ENCODE measurements around the gene MCC.

DNA sequence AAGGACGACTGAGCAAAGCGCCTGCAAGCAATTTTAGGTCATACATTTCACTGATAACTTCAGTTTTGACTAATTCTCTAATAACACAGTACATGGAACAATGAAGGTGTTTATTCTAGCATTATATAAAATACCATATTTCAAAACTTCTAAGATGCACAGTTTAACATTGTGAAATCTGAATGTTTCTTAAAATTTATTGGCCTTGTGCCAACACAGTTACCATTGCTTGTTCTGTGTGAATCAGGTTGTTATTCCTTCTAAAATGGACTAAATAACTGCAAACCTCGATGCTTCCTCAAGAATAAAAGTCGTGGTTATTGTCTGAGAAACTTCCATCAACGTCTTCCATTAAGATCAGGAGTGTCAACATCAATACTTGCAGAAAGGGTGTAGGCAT is 8.0 kb downstream of the MCC start:
- TF ChIP-seq, protein P1, sequence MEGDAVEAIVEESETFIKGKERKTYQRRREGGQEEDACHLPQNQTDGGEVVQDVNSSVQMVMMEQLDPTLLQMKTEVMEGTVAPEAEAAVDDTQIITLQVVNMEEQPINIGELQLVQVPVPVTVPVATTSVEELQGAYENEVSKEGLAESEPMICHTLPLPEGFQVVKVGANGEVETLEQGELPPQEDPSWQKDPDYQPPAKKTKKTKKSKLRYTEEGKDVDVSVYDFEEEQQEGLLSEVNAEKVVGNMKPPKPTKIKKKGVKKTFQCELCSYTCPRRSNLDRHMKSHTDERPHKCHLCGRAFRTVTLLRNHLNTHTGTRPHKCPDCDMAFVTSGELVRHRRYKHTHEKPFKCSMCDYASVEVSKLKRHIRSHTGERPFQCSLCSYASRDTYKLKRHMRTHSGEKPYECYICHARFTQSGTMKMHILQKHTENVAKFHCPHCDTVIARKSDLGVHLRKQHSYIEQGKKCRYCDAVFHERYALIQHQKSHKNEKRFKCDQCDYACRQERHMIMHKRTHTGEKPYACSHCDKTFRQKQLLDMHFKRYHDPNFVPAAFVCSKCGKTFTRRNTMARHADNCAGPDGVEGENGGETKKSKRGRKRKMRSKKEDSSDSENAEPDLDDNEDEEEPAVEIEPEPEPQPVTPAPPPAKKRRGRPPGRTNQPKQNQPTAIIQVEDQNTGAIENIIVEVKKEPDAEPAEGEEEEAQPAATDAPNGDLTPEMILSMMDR (IDR thresholded peaks at IDR 0.05): no peak
- TF ChIP-seq POLR2A (IDR thresholded peaks at IDR 0.05; ENCODE audit: low read depth): no peak
